SK-N-SH treated with all-trans-retinoic acid at 6 μM for 48 hours (cell line): ENCODE results near the gene OR10J5.

Experiments used
- ATAC-seq: fragments of 200-7000 bp; cut with Tn5 transposase; 3 replicates; pipeline ENCODE4 v1.9.1; 2020; ENCODE audit warnings: mild to moderate bottlenecking, moderate library complexity
- ARNTL ChIP-seq: fragments of 450-650 bp; formaldehyde crosslinking; IDR thresholded peaks from 2 replicates; pipeline ENCODE4 v1.5.0; 2020; ENCODE audit warnings: low read depth, mild to moderate bottlenecking, moderate library complexity, borderline replicate concordance
- CSDC2 ChIP-seq: fragments of 250-450 bp; sonication (Bioruptor Pico); IDR thresholded peaks from 2 replicates; pipeline ENCODE4 v1.5.0; 2020; ENCODE audit warnings: mild to moderate bottlenecking, moderate library complexity
- GLIS3 ChIP-seq: fragments of 250-450 bp; sonication (Bioruptor Pico); IDR thresholded peaks from 2 replicates; pipeline ENCODE4 v1.5.0; 2020; ENCODE audit warnings: mild to moderate bottlenecking, moderate library complexity
- RARB ChIP-seq: fragments of 250-450 bp; sonication (Bioruptor Pico); IDR thresholded peaks from 2 replicates; pipeline ENCODE4 v1.8.0; 2021; ENCODE audit warnings: mild to moderate bottlenecking, moderate library complexity
- SNAI2 ChIP-seq: fragments of 250-450 bp; sonication (Bioruptor Pico); IDR thresholded peaks from 2 replicates; pipeline ENCODE4 v1.5.0; 2020; ENCODE audit warnings: mild to moderate bottlenecking, moderate library complexity
- TOX ChIP-seq: fragments of 250-450 bp; sonication (Bioruptor Pico); IDR thresholded peaks from 2 replicates; pipeline ENCODE4 v1.8.0; 2021; ENCODE audit warnings: mild to moderate bottlenecking, moderate library complexity, borderline replicate concordance
- ZNF565 ChIP-seq: fragments of 450-650 bp; formaldehyde crosslinking; conservative IDR thresholded peaks from 2 replicates; pipeline ENCODE4 v1.5.0; 2020; ENCODE audit warnings: low read depth, mild to moderate bottlenecking, moderate library complexity
- ZNF8 ChIP-seq: fragments of 450-650 bp; formaldehyde crosslinking; IDR thresholded peaks from 2 replicates; pipeline ENCODE4 v1.5.0; 2020; ENCODE audit warnings: mild to moderate bottlenecking, moderate library complexity
- TF ChIP-seq, protein P1 (sequence below): fragments of 250-450 bp; sonication (Bioruptor Pico); IDR thresholded peaks from 2 replicates; pipeline ENCODE4 v1.8.0; 2020; ENCODE audit warnings: mild to moderate bottlenecking, moderate library complexity, borderline replicate concordance

OR10J5 gene

DNA sequence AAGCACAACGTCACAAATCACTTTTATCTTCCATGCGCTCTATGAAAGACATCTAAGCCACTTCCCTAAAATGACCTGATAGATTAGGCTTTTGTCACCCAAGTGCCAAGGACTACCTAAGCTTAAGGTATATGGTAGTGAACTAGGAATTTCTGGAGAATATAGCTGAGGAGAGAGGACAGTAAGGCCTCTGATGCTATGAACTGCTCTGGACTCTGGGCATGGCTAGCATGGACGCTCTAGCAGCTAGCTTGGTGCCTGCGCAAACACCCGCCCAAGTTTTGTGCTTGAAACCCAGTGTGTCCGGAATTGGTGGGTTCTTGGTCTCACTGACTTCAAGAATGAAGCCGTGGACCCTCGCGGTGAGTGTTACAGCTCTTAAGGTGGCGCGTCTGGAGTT, 42.5 kb downstream of the OR10J5 start:
- no peak for TF ChIP-seq CSDC2
- TF ChIP-seq RARB (CRISPR knock-in tag): no peak
- no peak for TF ChIP-seq ZNF565
- no peak for TF ChIP-seq GLIS3
- no peak for TF ChIP-seq TOX (CRISPR knock-in tag)
- TF ChIP-seq SNAI2 (CRISPR knock-in tag): no peak
- TF ChIP-seq ZNF8: no peak
- TF ChIP-seq ARNTL (CRISPR knock-in tag): no peak
- peak; percentile 65 for ATAC-seq

DNA sequence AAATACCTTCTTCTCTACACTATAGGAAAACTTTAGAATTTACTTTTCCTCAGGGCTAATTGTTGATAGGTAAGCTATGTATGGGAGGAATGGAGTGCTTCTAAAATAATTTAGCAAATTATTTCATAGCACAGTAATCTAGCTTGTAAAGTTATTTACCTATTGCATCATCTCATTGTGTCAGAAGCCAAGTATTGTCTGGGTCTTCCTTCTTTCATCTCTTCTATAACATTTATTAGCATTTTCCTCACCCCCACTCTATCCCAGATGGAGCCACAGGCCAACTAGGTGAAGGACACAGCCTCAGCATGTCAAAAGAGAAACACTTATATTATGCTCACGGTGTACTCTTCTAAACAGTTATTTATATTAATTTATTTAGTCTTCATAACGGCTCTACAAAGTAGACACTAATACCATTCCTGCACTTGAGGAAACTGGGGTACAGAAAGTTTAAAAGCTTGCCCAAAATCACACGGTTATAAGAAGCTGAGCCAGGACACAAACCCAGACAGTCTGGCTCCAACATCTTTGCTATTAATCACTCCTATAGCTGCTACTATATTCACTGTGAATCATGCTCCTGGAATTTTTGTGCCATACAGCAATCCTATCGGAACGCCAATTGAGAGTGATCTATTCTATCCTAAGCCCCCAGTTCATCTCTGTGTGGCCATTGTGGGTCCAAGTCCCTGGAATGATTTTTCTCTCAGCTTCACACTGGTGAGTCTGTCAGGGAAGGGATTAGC, 43.1 kb downstream of the OR10J5 start:
- ATAC-seq: peak; percentile 96
- peak; percentile 21; the same call in 1 of the 2 replicates for TF ChIP-seq TOX (CRISPR knock-in tag)
- TF ChIP-seq, protein P1, sequence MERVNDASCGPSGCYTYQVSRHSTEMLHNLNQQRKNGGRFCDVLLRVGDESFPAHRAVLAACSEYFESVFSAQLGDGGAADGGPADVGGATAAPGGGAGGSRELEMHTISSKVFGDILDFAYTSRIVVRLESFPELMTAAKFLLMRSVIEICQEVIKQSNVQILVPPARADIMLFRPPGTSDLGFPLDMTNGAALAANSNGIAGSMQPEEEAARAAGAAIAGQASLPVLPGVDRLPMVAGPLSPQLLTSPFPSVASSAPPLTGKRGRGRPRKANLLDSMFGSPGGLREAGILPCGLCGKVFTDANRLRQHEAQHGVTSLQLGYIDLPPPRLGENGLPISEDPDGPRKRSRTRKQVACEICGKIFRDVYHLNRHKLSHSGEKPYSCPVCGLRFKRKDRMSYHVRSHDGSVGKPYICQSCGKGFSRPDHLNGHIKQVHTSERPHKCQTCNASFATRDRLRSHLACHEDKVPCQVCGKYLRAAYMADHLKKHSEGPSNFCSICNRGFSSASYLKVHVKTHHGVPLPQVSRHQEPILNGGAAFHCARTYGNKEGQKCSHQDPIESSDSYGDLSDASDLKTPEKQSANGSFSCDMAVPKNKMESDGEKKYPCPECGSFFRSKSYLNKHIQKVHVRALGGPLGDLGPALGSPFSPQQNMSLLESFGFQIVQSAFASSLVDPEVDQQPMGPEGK (CRISPR knock-in tag): no peak
